ENCODE measurements around the gene AJAP1.

GRCh38 chr1:4752059-4752458 is 97.7 kb downstream of the AJAP1 start:
- no peak for TF ChIP-seq GATA3 (IDR thresholded peaks at IDR 0.05; ENCODE audit: low read depth, low read length)
- no peak for TF ChIP-seq GATA2 (IDR thresholded peaks at IDR 0.05; ENCODE audit: low read depth, low read length)
